NCI-H82 treated with DMSO at 0.1 percent for 48 hours (cell line): ENCODE data around the gene CHI3L1.

ENCODE experiments used
- DNase-seq: peaks from one replicate; lab custom pipeline; 2025; ENCODE audit not compliant: unreplicated experiment; lab: John Stamatoyannopoulos, UW

The CHI3L1 gene

DNA sequence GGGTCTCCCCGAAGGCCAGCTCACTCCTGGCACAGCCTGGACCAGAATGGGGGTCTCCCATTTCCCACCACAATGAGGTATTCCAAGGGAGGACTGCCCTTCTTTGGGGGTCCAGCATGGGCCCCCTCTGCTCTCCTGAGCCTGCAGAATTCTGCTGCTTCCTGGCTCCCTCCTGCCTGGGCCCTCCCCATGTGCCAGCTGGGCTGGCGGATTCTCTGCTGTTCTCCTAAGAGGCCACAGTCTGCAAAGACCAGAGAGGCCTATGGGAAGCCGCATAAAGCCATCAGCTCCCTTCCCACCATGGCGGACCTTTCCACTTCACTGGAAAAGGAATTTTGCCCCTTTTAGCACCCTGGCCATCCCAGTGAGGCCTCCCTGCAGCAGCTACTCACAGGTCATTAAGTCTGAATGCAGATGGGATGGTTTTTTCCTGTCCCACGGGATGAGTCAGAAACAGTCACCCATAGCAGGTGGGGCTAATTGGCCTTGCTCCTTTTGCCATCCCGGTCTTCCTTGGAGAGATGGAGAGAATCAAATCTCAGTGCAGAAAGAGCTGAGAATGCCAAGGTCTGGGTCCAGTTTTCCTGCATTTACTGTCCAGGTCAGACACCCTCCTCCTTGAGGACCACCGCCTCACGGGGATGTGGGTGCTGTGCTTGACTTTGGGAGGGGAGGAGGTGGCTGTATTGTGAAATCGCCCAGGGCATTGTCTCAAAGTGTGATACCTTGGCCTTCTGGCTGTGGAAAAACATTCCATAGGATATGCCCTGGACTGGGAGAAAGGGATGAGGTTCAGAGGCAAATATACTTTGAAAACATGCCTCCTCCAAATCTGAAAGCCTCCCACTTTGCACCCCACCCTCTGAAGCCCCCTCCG is 34.1 kb downstream of the CHI3L1 start:
- no peak for DNase-seq

GRCh38 chr1:203151362-203152157 is 34.9 kb downstream of the CHI3L1 start:
- DNase-seq, result no peak

- no peak for DNase-seq
These were observed 35.8 kb downstream of the CHI3L1 start for GRCh38 chr1:203150511-203151297.

- no peak for DNase-seq
These were observed 37.2 kb downstream of the CHI3L1 start for GRCh38 chr1:203149188-203149840.

DNA sequence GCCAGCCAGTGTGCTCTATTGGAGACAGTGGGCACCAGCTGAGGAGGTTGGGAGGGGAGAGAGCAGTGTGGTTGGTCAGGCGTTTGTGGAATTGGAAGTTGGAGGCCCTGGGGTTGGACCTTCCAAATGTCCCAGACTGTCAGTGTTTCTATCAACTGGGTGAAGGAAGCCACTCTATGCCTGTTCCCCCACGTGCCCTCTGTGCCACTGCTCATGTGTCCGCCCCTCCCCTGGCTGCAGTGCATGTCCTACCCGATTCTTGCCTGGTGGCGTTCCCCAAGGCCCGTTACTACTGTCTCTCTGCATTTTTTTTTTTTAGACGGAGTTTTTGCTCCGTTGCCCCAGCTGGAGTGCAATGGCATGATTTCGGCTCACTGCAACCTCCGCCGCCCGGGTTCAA is 37.9 kb downstream of the CHI3L1 start:
- DNase-seq, result no peak

- no peak for DNase-seq
These were observed 38.4 kb downstream of the CHI3L1 start for GRCh38 chr1:203148127-203148526.

GRCh38 chr1:203147376-203147775 is 39.1 kb downstream of the CHI3L1 start:
- no peak for DNase-seq

- DNase-seq, result no peak
These were observed 40.0 kb downstream of the CHI3L1 start for GRCh38 chr1:203146537-203146936.

- DNase-seq, result no peak
These were observed 40.5 kb downstream of the CHI3L1 start for GRCh38 chr1:203146042-203146369.

- no peak for DNase-seq
These were observed 41.0 kb downstream of the CHI3L1 start for GRCh38 chr1:203145321-203146041.

DNA sequence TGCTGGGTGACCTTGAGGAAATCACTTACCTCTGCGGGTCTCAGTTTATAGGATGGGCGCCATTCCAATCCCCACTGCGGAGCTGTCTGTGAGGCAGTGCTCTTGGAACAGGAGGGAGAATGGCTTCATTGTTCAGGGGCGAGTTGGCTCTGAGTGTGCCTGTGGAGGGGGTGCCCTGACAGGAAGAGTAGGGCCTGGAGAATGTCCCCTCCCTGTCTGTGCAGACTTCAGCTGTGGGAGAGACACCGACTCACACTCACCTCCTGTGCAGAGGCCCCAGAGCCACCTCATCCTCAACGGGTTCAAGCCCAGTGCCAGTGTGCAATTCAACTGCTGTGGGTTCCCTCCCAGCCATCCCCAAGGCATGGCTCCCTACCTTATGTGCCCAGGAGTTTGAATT is 41.8 kb downstream of the CHI3L1 start:
- DNase-seq, result no peak

- DNase-seq, result no peak
These were observed 42.9 kb downstream of the CHI3L1 start for GRCh38 chr1:203143641-203144040.

- DNase-seq, result no peak
These were observed 43.7 kb downstream of the CHI3L1 start for GRCh38 chr1:203142684-203143408.

DNA sequence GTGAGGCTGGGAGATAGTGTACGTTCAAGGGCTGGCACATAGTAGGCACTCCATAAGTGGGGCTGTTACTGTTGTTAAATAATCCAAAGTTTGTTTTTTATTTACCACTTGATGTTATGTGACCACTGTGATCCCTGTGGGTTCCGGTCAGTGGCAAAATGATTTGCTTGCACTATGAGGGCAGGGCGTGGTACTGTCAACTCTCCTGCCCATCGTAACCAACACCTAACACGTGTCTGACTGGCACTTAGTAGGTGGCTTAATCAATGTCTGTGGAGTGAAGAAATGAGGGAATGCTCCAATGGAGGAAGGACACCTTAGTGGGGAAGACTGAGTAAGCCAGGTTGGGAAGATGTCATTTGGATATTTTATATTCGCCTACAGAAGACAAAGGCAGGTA is 44.4 kb downstream of the CHI3L1 start:
- DNase-seq, result no peak

- DNase-seq, result no peak
These were observed 45.6 kb downstream of the CHI3L1 start for GRCh38 chr1:203140743-203141520.

DNA sequence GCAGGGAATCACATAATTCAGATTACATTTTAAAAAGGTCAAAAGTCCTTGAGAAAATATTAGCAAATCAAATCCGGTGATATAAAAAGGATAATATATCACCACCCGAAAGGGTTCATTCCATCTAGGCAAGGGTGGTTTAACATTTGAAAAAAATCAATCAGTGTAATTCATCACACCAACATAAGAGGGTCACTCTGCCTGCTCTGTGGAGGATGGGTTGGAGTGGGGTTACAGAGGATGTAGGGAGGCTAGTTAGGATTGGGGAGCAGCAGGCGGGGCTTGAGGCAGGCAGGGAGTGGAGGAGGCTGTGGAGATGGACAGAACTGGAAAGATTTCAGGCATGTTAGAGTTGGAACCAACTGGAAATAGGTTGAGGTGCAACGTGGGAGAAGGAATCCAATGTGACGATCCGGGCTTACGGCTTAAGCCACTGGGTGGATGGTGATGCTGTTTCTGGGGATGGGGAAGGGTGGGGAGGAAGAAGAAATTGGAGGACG is 46.5 kb downstream of the CHI3L1 start:
- DNase-seq, result no peak

GRCh38 chr1:203138066-203138465 is 48.4 kb downstream of the CHI3L1 start:
- no peak for DNase-seq

DNA sequence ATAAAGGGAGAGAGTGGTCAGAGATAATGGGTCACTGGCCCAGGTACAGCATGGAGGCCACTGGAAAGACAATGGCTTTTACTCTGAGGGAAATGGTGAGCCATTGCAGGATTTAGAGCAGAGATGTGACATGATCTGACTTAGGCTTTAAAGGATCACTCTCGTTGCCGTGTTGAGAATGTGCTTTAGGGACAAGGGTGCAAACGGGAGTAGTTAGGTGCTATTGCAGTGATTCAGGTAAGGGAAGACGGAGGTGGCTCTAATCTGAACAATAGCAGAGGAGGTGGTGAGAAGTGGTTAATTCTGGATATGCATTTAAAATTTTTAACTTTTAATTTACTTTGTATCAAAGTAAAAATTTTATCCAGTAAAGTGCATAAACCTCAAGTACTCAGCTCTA is 49.2 kb downstream of the CHI3L1 start:
- DNase-seq, result no peak
